Mesenchymal stem cell (in vitro differentiated cells and primary cell): ENCODE results near the gene SLC28A1.
"Not testable (repeated sequence)": the region's sequence is repeated elsewhere in the genome, so short reads cannot be mapped to it uniquely, and the experiment has no call there.

Source experiments
- DNase-seq: peaks from one replicate; pipeline ENCODE4 v3.0.0-alpha.2; 2013
- H2AFZ ChIP-seq: one replicate; pipeline ENCODE4 v1.6.1; 2013; ENCODE audit warnings: low read depth, mild to moderate bottlenecking, control low read depth, inconsistent platforms, low read length, moderate library complexity
- H2AK5ac ChIP-seq: 2 replicates; pipeline ENCODE4 v1.6.1; 2013; ENCODE audit warnings: low read length, moderate library complexity, mild to moderate bottlenecking, inconsistent platforms; ENCODE audit not compliant: severe bottlenecking
- H2BK120ac ChIP-seq: one replicate; pipeline ENCODE4 v1.6.1; 2013; ENCODE audit warnings: low read depth, mild to moderate bottlenecking, inconsistent platforms, low read length, moderate library complexity
- H2BK12ac ChIP-seq, 2 experiments: one replicate each; pipeline ENCODE4 v1.6.1; 2013; ENCODE audit warnings: inconsistent platforms in 2 of 2, low read length in 2 of 2, mild to moderate bottlenecking in 2 of 2, moderate library complexity in 2 of 2, control low read depth in 1 of 2
- H2BK15ac ChIP-seq: one replicate; pipeline ENCODE4 v1.6.1; 2013; ENCODE audit warnings: mild to moderate bottlenecking, low read depth, inconsistent platforms; ENCODE audit not compliant: poor library complexity, severe bottlenecking
- H2BK5ac ChIP-seq: 2 replicates; pipeline ENCODE4 v1.6.1; 2013; ENCODE audit warnings: low read depth, mild to moderate bottlenecking, low read length, control low read depth, inconsistent platforms; ENCODE audit not compliant: poor library complexity, severe bottlenecking
- H3K14ac ChIP-seq, 2 experiments: one replicate each; pipeline ENCODE4 v1.6.1; 2013; ENCODE audit warnings: inconsistent platforms in 2 of 2, low read length in 2 of 2, control low read depth in 1 of 2, mild to moderate bottlenecking in 1 of 2, moderate library complexity in 1 of 2
- H3K18ac ChIP-seq, 2 experiments: one replicate each; pipeline ENCODE4 v1.6.1; 2013; ENCODE audit warnings: inconsistent platforms in 2 of 2, low read length in 2 of 2, control low read depth in 1 of 2, low read depth in 1 of 2, mild to moderate bottlenecking in 1 of 2
- H3K23ac ChIP-seq, 2 experiments: one replicate each; pipeline ENCODE4 v1.6.1; 2013; ENCODE audit warnings: inconsistent platforms in 2 of 2, low read length in 2 of 2, mild to moderate bottlenecking in 2 of 2, moderate library complexity in 2 of 2, control low read depth in 1 of 2
- H3K27ac ChIP-seq: 2 replicates; pipeline ENCODE4 v1.5.1; 2013; ENCODE audit warnings: mild to moderate bottlenecking, moderate library complexity, low read length, control low read depth, inconsistent platforms; ENCODE audit not compliant: poor library complexity, severe bottlenecking
- H3K27me3 ChIP-seq, 2 experiments: 2 replicates each; pipeline versions ENCODE4 v1.6.1 to v1.7.0; 2013; ENCODE audit warnings: low read length in 2 of 2, mild to moderate bottlenecking in 2 of 2, moderate library complexity in 2 of 2, control low read depth in 1 of 2, inconsistent platforms in 1 of 2; ENCODE audit not compliant: control insufficient read depth in 1 of 2, insufficient read depth in 1 of 2
- H3K36me3 ChIP-seq, 2 experiments: 2 replicates each; pipeline versions ENCODE4 v1.6.1 to v1.7.0; 2013; ENCODE audit warnings: low read length in 2 of 2, control low read depth in 1 of 2, inconsistent platforms in 1 of 2, low read depth in 1 of 2, mild to moderate bottlenecking in 1 of 2; ENCODE audit not compliant: insufficient read depth in 2 of 2, control insufficient read depth in 1 of 2
- H3K4ac ChIP-seq, 2 experiments: one replicate each; pipeline ENCODE4 v1.6.1; 2013; ENCODE audit warnings: inconsistent platforms in 2 of 2, low read length in 2 of 2, mild to moderate bottlenecking in 2 of 2, moderate library complexity in 2 of 2, control low read depth in 1 of 2, low read depth in 1 of 2
- H3K4me1 ChIP-seq: 2 replicates; pipeline ENCODE4 v1.6.1; 2013; ENCODE audit warnings: low read depth, low read length, control low read depth; ENCODE audit not compliant: control insufficient read depth, insufficient read depth
- H3K4me2 ChIP-seq: 2 replicates; pipeline ENCODE4 v1.6.1; 2013; ENCODE audit warnings: low read length, mild to moderate bottlenecking, inconsistent platforms; ENCODE audit not compliant: poor library complexity, severe bottlenecking
- H3K4me3 ChIP-seq, 2 experiments: 2 replicates each; pipeline versions ENCODE4 v1.5.1 to v1.7.0; 2013; ENCODE audit warnings: low read length in 2 of 2, mild to moderate bottlenecking in 2 of 2, control low read depth in 1 of 2, low read depth in 1 of 2; ENCODE audit not compliant: insufficient read depth in 1 of 2
- H3K79me1 ChIP-seq: replicated peaks from 2 replicates; pipeline ENCODE4 v1.6.1; 2013; ENCODE audit warnings: mild to moderate bottlenecking, control low read depth, low read length, inconsistent platforms; ENCODE audit not compliant: poor library complexity, severe bottlenecking
- H3K9ac ChIP-seq: 2 replicates; pipeline ENCODE4 v1.7.0; 2013; ENCODE audit warnings: mild to moderate bottlenecking, low read length, moderate library complexity
- H3K9me3 ChIP-seq: 2 replicates; pipeline ENCODE4 v1.7.0; 2013; ENCODE audit warnings: mild to moderate bottlenecking, low read length; ENCODE audit not compliant: control insufficient read depth
- H4K8ac ChIP-seq: one replicate; pipeline ENCODE4 v1.6.1; 2013; ENCODE audit warnings: inconsistent platforms, mild to moderate bottlenecking, low read length, moderate library complexity
- H4K91ac ChIP-seq: one replicate; pipeline ENCODE4 v1.6.1; 2013; ENCODE audit warnings: mild to moderate bottlenecking, low read length, inconsistent platforms
- WGBS: methylation state at CpG from one replicate; pipeline ENCODE4 v1.1.7; 2013; ENCODE audit warnings: mixed read lengths; 5-methylcytosine and 5-hydroxymethylcytosine counted together

SLC28A1 gene

GRCh38 chr15:84983711-84984110 is 99.2 kb downstream of the SLC28A1 start:
- H4K91ac ChIP-seq: no peak overlapping the region
- H2AK5ac ChIP-seq: no peak overlapping the region
- H2BK15ac ChIP-seq: no peak overlapping the region
- H3K9me3 ChIP-seq: no peaks in the 10 kb centered on the region
- H3K27me3 ChIP-seq: no peaks in the 10 kb centered on the region
- H2AFZ ChIP-seq: no peak overlapping the region
- H3K4me1 ChIP-seq: peaks cover 6% of the 10 kb centered on the region
- no peak overlapping the region for H2BK120ac ChIP-seq
- no peak overlapping the region for H3K4ac ChIP-seq
- peaks cover 13% of the 10 kb centered on the region for H3K79me1 ChIP-seq
- no peak overlapping the region for H3K18ac ChIP-seq
- no peak overlapping the region for H3K23ac ChIP-seq
- peak overlapping the region in 1 of 2 experiments; percentile 96 for H3K4me3 ChIP-seq
- no peaks in the 10 kb centered on the region for H3K36me3 ChIP-seq
- H3K9ac ChIP-seq: peak overlapping the region; percentile 89
- H2BK12ac ChIP-seq: peak overlapping the region in 1 of 2 experiments; percentile 52
- no peak overlapping the region for H2BK5ac ChIP-seq
- no peak overlapping the region for H4K8ac ChIP-seq
- no peak for DNase-seq
- no peak overlapping the region for H3K4me2 ChIP-seq
- WGBS: no CpG with 5 or more reads among the region's 2 CpGs
- H3K14ac ChIP-seq: no peak overlapping the region
- no peak overlapping the region for H3K27ac ChIP-seq

DNA sequence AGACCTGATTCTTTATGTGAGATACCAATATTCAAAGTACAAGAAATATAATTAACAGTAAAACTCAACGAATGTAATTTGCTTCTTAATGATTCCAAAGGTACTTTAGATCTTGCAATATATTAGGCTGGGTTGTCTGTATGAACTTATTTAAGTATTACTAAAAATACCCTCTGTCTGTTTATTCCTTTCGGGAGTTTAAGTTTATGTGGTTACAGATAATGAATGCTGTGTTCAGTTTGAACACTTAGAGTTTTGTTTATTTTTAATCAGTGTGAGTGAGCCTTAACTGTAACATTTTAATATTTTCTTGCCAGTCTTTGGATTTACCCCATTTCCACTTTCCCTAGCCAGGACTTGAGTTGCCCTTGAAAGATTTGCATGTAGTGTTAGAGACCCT is 100.7 kb downstream of the SLC28A1 start:
- Histone ChIP-seq H3K4me3 (no peak overlapping the region), H2AK5ac (no peak overlapping the region), H2BK120ac (no peak overlapping the region), H2BK5ac (no peak overlapping the region), H2AFZ (no peak overlapping the region), H4K91ac (no peak overlapping the region), H3K4me1 (peaks cover 2% of the 10 kb centered on the region), H3K27ac (no peak overlapping the region), H3K79me1 (peaks cover 18% of the 10 kb centered on the region), H3K36me3 (no peaks in the 10 kb centered on the region), H3K9me3 (no peaks in the 10 kb centered on the region), H3K9ac (no peak overlapping the region), H2BK12ac (no peak overlapping the region), H3K23ac (no peak overlapping the region), H3K18ac (no peak overlapping the region), H3K27me3 (no peaks in the 10 kb centered on the region), H3K4ac (no peak overlapping the region), H3K14ac (no peak overlapping the region), H2BK15ac (no peak overlapping the region), H4K8ac (no peak overlapping the region), H3K4me2 (no peak overlapping the region)
- no CpG with 5 or more reads among the region's 2 CpGs for WGBS
- DNase-seq: peak; percentile 41

DNA sequence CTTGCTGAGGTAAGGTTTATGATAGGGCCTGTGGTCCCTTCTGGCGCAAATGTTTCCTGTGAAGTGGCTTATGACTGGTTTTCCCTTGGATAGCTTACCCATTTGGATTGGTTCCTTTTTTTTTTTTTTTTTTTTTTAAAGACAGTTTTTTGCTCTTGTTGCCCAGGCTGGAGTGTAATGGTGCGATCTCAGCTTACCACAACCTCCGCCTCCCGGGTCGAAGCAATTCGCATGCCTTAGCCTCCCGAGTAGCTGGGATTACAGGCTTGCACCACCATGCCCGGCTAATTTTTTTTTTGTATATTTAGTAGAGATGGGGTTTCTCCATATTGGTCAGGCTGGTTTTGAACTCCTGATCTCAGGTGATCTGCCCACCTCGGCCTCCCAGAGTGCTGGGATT is 102.9 kb downstream of the SLC28A1 start:
- not testable (repeated sequence) for DNase-seq, H3K4ac ChIP-seq

DNA sequence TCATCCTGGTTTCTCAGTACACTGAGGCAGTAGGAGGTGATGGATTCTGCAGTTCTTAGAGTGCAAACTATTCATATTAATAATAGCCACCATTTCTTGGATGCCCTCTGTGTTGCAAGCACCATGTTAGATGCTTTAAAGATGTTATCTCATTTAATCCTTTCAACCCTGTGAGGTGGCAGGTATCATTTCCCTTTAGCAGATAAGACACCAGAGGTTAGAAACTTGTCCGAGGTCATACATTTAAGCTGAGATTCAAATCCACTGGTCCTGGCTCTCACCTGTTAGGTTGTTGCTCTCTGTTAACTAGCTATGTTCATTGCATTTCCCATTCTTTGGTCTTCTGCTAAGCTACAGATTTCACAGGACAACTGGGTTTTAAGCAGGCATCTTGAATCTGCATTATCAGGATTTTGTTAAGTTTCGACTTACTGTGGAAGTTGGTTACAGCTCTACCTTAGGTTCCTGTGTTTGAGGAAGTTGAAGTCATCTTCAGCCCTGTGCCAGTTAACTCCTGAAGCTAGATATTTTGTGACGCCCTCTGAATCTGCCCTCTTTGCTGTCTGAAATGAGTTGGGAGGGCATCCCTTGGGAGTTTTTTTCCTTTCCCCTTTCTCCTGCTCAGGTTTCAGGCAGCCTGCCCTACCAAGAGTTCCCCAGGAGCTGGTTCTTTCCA is 103.6 kb downstream of the SLC28A1 start:
- Histone ChIP-seq H3K9ac (no peak overlapping the region), H2AK5ac (no peak overlapping the region), H3K14ac (no peak overlapping the region), H3K4me1 (peaks cover 3% of the 10 kb centered on the region), H3K27ac (no peak overlapping the region), H2AFZ (no peak overlapping the region), H4K91ac (no peak overlapping the region), H2BK12ac (no peak overlapping the region), H2BK120ac (no peak overlapping the region), H3K4me2 (no peak overlapping the region), H3K79me1 (peaks cover 19% of the 10 kb centered on the region), H3K9me3 (no peaks in the 10 kb centered on the region), H3K27me3 (no peaks in the 10 kb centered on the region), H3K36me3 (no peaks in the 10 kb centered on the region), H3K18ac (no peak overlapping the region), H4K8ac (no peak overlapping the region), H3K23ac (no peak overlapping the region), H3K4ac (no peak overlapping the region), H2BK5ac (no peak overlapping the region), H3K4me3 (no peak overlapping the region), H2BK15ac (no peak overlapping the region)
- DNase-seq: no peak
- 97% methylated on average over 3 of the region's 3 CpGs for WGBS

More for the DNA sequence above, 102.9 kb downstream of the SLC28A1 start:
- H2BK12ac ChIP-seq, H3K36me3 ChIP-seq, H2AFZ ChIP-seq, H3K9ac ChIP-seq, H3K23ac ChIP-seq, H2AK5ac ChIP-seq, H3K4me2 ChIP-seq, H3K4me1 ChIP-seq, H3K14ac ChIP-seq, H2BK120ac ChIP-seq, H3K27ac ChIP-seq, H3K4me3 ChIP-seq, H4K8ac ChIP-seq, H3K9me3 ChIP-seq, H2BK15ac ChIP-seq, H2BK5ac ChIP-seq, H3K27me3 ChIP-seq, H3K18ac ChIP-seq, H4K91ac ChIP-seq: not testable (repeated sequence)
- peaks cover 19% of the 10 kb centered on the region for H3K79me1 ChIP-seq
- 97% methylated on average over 9 of the region's 9 CpGs for WGBS
